ENCODE measurements around the gene PICALM.

The PICALM gene

DNA sequence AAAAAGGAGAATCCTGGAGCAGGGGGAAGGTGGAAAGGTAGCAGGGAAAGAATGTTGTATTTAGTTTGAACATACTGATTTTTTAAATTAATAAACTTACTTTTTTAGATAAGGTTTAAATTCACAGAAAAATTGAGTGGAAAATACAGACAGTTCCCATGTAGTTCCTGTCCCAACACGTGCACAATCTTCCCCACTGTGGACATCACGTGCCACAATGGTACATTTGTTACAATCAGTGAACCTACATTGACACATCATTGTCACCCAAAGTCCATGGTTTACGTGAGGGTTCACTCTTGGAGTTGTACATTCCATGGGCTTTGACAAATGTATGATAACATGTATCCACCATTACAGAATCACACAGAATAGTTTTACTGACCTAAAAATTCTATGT lies 10.5 kb upstream of the PICALM start:
- Histone ChIP-seq H3K9me3 (ENCODE audit: control insufficient read depth in 2 of 2, low read length in 2 of 2) (no peaks in the 10 kb centered on the region), H3K36me3 (ENCODE audit: control insufficient read depth in 2 of 2, insufficient read depth in 2 of 2, low read length in 2 of 2) (no peaks in the 10 kb centered on the region), H3K4me3 (ENCODE audit: low read length in 2 of 2) (no peak overlapping the region), H3K27ac (ENCODE audit: low read length) (no peak overlapping the region), H3K9ac (ENCODE audit: low read length in 2 of 2) (no peak overlapping the region), H3K4me1 (ENCODE audit: control insufficient read depth, insufficient read depth, low read length) (no peaks in the 10 kb centered on the region), H3K27me3 (ENCODE audit: control insufficient read depth in 1 of 2, insufficient read depth in 2 of 2, low read length in 2 of 2) (no peaks in the 10 kb centered on the region)

DNA sequence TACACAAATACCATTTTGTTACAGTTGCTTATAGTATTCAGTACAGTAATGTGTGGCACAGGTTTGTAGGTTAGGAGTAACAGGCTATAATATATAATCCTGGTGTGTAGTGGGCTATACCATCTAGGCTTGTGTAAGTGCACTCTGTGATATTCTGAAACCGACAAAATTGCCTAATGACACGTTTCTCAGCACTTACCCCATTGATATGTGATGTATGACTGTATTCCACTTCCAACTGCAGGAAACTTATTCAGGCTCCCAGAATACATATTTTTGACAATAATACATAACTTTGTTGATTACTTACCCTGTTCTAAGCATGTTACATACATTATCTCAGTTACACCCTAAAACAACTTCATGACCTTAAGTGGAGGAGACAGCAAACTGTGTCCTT lies 5.1 kb upstream of the PICALM start:
- no peaks in the 10 kb centered on the region for H3K36me3 ChIP-seq (ENCODE audit: control insufficient read depth in 2 of 2, insufficient read depth in 2 of 2, low read length in 2 of 2)
- H3K4me1 ChIP-seq (ENCODE audit: control insufficient read depth, insufficient read depth, low read length): peaks cover 8% of the 10 kb centered on the region
- H3K27me3 ChIP-seq (ENCODE audit: control insufficient read depth in 1 of 2, insufficient read depth in 2 of 2, low read length in 2 of 2): no peaks in the 10 kb centered on the region
- no peak overlapping the region for H3K4me3 ChIP-seq (ENCODE audit: low read length in 2 of 2)
- no peak overlapping the region for H3K9ac ChIP-seq (ENCODE audit: low read length in 2 of 2)
- H3K9me3 ChIP-seq (ENCODE audit: control insufficient read depth in 2 of 2, low read length in 2 of 2): no peaks in the 10 kb centered on the region
- H3K27ac ChIP-seq (ENCODE audit: low read length): no peak overlapping the region

DNA sequence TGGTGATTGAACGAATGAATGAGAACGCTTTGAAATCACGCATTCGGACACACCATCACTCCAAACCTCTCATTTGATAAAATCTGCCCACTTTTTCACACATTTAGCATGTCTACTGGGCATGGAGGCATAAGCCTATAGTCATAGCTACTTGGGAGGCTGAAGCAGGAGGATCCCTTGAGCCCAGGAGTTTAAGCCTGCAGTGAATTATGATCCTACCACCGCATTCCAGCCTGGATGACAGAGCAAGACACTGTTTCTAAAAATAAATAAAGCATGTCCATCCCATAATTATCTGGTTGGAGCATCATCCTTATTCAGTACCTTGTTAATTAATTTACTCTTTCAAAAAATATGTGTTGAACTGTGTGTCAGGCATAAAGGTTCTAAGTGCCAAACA lies 3.3 kb upstream of the PICALM start:
- peaks cover 8% of the 10 kb centered on the region for H3K4me1 ChIP-seq (ENCODE audit: control insufficient read depth, insufficient read depth, low read length)
- H3K36me3 ChIP-seq (ENCODE audit: control insufficient read depth in 2 of 2, insufficient read depth in 2 of 2, low read length in 2 of 2): no peaks in the 10 kb centered on the region
- no peaks in the 10 kb centered on the region for H3K9me3 ChIP-seq (ENCODE audit: control insufficient read depth in 2 of 2, low read length in 2 of 2)
- no peaks in the 10 kb centered on the region for H3K27me3 ChIP-seq (ENCODE audit: control insufficient read depth in 1 of 2, insufficient read depth in 2 of 2, low read length in 2 of 2)
- H3K4me3 ChIP-seq (ENCODE audit: low read length in 2 of 2): no peak overlapping the region
- H3K9ac ChIP-seq (ENCODE audit: low read length in 2 of 2): no peak overlapping the region
- no peak overlapping the region for H3K27ac ChIP-seq (ENCODE audit: low read length)

DNA sequence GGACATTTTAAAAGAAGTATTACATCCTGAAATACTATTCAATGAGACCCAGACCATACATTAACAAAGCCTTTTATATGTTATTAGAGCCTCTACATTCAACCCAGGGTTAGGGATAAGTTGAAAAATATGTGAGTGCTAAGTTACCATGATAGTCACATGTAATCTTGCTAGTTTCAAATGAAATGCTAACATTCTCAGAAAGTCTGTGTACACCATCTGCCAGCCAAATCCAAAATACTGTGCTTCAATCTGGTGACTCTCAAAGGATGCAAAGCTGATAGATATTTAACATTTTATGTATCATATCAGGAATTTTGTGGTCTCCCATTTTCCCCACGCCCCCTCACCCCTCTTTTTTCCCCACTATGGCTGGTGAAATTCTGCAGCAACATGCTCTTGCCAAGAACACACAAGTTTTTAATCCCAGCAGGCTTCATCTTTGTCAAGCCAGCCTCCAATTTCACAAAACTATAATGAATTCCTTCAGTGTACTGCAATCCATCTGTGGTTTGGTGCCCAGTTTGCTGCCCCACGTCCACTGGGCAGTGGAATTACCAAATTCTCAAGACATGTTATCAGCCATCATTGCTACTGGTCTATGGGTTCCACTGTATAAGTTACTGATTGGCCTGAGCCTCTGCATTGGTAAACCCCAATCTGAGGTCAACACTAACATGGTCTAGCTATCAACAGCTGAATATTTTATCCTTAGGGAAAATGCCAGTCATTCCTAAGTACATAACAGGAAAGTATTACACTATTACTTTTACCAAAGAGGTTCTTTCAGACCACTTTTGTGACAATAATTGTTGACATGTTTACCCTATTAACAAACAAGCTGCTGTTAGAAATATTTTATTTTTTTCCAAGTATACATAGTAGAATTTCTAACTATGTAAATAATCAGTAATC lies 1.5 kb upstream of the PICALM start:
- Histone ChIP-seq H3K27me3 (ENCODE audit: control insufficient read depth in 1 of 2, insufficient read depth in 2 of 2, low read length in 2 of 2) (no peaks in the 10 kb centered on the region), H3K9me3 (ENCODE audit: control insufficient read depth in 2 of 2, low read length in 2 of 2) (no peaks in the 10 kb centered on the region), H3K4me1 (ENCODE audit: control insufficient read depth, insufficient read depth, low read length) (peaks cover 8% of the 10 kb centered on the region), H3K9ac (ENCODE audit: low read length in 2 of 2) (no peak overlapping the region), H3K27ac (ENCODE audit: low read length) (peak overlapping the region; percentile 93), H3K36me3 (ENCODE audit: control insufficient read depth in 2 of 2, insufficient read depth in 2 of 2, low read length in 2 of 2) (no peaks in the 10 kb centered on the region), H3K4me3 (ENCODE audit: low read length in 2 of 2) (peak overlapping the region in 1 of 2 donors; percentile 69)

DNA sequence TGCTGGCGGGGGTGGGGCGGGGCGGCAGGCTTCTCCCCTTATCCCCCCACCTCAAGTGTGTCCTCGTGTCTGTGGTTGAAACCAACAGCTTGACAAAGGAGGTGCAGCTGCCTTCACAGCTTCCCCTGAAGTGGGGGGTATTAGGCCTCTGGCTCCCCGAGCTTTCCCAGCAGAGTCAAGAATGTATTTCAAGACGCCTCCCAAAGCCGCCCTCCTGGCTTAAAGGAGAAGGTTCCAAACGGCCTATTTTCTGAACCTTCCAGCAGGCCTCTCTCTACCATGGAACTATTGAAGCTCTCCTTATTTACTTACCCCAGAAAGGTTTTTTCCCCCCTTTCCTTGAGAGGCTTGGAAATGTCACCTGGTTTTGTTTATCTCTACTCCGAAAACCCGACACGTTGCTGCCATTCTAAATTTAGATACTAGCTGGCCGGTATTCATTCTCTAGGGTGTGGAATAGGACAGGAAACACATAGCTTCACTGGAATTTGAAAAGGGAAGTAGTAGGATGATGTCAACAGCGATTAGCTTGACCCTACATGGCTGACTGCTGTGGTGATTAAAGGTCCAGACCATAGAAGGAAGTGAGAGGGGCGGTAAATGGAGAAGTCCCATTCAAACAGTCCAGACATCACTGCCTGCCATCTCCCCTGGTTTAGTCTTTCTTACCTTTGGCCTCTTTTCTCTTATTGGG lies 671 bp upstream of the PICALM start:
- peak overlapping the region; percentile 45 to 69 for H3K4me3 ChIP-seq (ENCODE audit: low read length in 2 of 2)

DNA sequence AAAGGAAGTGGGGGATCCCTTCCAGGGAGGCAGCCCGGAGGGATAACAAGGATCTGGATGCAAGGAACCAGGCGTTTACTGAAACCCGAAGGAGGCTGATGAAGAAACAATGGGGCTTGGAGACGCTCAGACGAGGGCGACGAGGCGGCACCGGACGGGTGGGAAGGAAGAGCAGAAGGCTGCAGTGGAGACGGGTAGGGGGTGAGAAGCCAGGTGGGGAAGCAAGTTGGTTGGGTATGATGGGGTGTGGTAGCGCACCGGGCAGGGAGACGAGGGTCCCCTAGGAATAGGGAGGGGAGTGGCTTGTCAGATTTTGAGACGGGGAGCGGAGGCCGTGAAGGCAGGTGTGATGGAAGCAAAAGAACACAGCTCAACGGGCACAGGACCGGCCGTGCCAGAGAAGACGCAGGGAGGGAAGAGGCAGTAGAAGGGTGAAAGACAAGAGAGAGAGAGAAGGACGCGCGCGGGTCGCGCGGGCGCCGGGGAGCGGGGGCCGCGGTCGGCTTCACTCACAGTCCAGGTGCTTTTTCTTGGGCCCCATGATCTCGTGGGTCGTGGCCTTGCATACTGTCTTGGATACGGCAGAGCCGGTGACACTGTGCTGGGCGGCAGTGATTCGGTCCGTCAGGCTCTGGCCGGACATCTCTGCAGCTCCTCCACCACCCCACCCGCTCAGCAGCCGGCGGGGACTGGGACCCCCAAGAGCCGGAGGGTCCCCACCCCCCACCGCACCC lies 579 bp downstream of the PICALM start:
- no peaks in the 10 kb centered on the region for H3K27me3 ChIP-seq (ENCODE audit: control insufficient read depth in 1 of 2, insufficient read depth in 2 of 2, low read length in 2 of 2)
- H3K36me3 ChIP-seq (ENCODE audit: control insufficient read depth in 2 of 2, insufficient read depth in 2 of 2, low read length in 2 of 2): no peaks in the 10 kb centered on the region
- H3K9ac ChIP-seq (ENCODE audit: low read length in 2 of 2): peak overlapping the region; percentile 87 to 89
- peaks cover 11% of the 10 kb centered on the region for H3K4me1 ChIP-seq (ENCODE audit: control insufficient read depth, insufficient read depth, low read length)
- peak overlapping the region; percentile 93 for H3K27ac ChIP-seq (ENCODE audit: low read length)
- no peaks in the 10 kb centered on the region for H3K9me3 ChIP-seq (ENCODE audit: control insufficient read depth in 2 of 2, low read length in 2 of 2)
- H3K4me3 ChIP-seq (ENCODE audit: low read length in 2 of 2): peak overlapping the region; percentile 79 to 95

More for the DNA sequence above, 671 bp upstream of the PICALM start:
- peak overlapping the region; percentile 93 for H3K27ac ChIP-seq (ENCODE audit: low read length)
- no peaks in the 10 kb centered on the region for H3K27me3 ChIP-seq (ENCODE audit: control insufficient read depth in 1 of 2, insufficient read depth in 2 of 2, low read length in 2 of 2)
- no peaks in the 10 kb centered on the region for H3K9me3 ChIP-seq (ENCODE audit: control insufficient read depth in 2 of 2, low read length in 2 of 2)
- peak overlapping the region; percentile 73 to 80 for H3K9ac ChIP-seq (ENCODE audit: low read length in 2 of 2)
- H3K4me1 ChIP-seq (ENCODE audit: control insufficient read depth, insufficient read depth, low read length): peaks cover 11% of the 10 kb centered on the region
- H3K36me3 ChIP-seq (ENCODE audit: control insufficient read depth in 2 of 2, insufficient read depth in 2 of 2, low read length in 2 of 2): no peaks in the 10 kb centered on the region

DNA sequence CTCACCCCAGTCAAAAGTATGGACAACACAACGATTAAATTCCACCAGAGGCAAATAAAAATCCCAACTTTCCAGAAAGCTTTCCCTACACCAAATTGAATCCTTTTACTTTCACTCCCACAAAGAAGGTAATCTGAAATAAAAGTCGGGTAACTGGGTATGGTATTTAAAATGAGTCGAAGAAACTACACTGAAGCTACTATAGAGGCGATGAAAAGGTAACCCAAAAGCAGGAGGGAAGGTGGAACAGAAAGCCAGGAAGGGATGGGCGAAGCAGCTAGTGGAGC lies 1.1 kb downstream of the PICALM start:
- Histone ChIP-seq H3K9me3 (ENCODE audit: control insufficient read depth in 2 of 2, low read length in 2 of 2) (no peaks in the 10 kb centered on the region), H3K4me1 (ENCODE audit: control insufficient read depth, insufficient read depth, low read length) (peaks cover 11% of the 10 kb centered on the region), H3K9ac (ENCODE audit: low read length in 2 of 2) (peak overlapping the region; percentile 87 to 89), H3K36me3 (ENCODE audit: control insufficient read depth in 2 of 2, insufficient read depth in 2 of 2, low read length in 2 of 2) (no peaks in the 10 kb centered on the region), H3K27me3 (ENCODE audit: control insufficient read depth in 1 of 2, insufficient read depth in 2 of 2, low read length in 2 of 2) (no peaks in the 10 kb centered on the region), H3K27ac (ENCODE audit: low read length) (peak overlapping the region; percentile 93), H3K4me3 (ENCODE audit: low read length in 2 of 2) (peak overlapping the region; percentile 79 to 95)

DNA sequence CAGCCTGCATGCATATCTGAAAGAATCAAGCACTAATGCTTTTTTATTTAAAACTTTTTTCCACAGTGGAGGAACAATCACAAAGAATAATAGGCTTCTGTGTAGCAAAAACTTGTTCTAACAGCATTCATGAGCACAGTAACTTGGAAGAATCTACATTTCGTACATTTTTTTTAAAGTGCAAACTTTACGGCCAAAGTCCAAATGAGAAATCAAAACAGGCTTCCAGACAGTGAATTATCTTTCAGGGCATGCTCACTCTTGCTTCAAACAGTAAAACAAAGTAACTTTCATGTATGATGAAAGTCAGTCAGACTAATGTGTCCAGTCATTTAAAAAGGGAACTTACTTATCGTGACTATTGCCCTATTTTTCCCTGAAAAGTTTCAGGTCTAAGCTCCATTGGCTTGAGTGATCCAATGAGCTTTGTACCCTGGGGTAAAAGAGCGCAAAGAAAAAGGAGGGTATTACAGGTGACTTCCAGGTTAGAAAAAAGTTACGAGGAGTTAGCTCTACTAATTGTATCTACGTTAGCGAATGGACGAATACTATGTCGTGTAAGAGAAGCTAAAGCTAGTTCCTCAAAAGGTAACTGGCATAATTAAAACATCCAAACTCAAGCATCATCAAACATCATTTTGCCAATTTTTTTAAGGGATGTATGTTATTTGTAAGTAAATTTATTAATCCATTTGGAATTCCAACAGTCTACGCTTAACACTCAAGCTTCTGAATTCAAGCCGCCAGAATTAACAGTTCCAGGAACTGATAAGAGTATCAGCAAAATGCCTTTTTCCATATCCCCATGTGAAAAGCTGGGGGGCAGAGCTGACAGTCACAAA lies 1.7 kb downstream of the PICALM start:
- no peaks in the 10 kb centered on the region for H3K27me3 ChIP-seq (ENCODE audit: control insufficient read depth in 1 of 2, insufficient read depth in 2 of 2, low read length in 2 of 2)
- peak overlapping the region; percentile 93 for H3K27ac ChIP-seq (ENCODE audit: low read length)
- peaks cover 11% of the 10 kb centered on the region for H3K4me1 ChIP-seq (ENCODE audit: control insufficient read depth, insufficient read depth, low read length)
- H3K36me3 ChIP-seq (ENCODE audit: control insufficient read depth in 2 of 2, insufficient read depth in 2 of 2, low read length in 2 of 2): no peaks in the 10 kb centered on the region
- peak overlapping the region; percentile 87 to 89 for H3K9ac ChIP-seq (ENCODE audit: low read length in 2 of 2)
- no peaks in the 10 kb centered on the region for H3K9me3 ChIP-seq (ENCODE audit: control insufficient read depth in 2 of 2, low read length in 2 of 2)
- H3K4me3 ChIP-seq (ENCODE audit: low read length in 2 of 2): peak overlapping the region; percentile 79 to 95

DNA sequence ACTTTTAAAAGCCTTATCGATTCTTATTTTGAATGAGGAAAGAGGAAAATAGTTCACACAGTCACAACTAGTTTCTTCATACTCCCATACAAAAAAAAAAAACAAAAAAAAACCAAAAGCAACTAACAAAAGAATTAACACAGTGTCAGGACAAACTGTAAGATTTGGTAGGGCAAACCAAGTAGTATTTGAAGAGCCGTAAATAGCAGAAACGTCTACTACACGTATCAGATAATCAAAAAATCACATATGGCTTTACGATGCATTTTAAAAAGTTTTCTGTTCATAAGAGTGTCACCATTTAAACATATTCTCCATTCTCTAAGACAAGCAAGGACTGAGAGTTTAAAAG lies 2.3 kb downstream of the PICALM start:
- Histone ChIP-seq H3K4me1 (ENCODE audit: control insufficient read depth, insufficient read depth, low read length) (peaks cover 11% of the 10 kb centered on the region), H3K9ac (ENCODE audit: low read length in 2 of 2) (peak overlapping the region; percentile 87 to 89), H3K36me3 (ENCODE audit: control insufficient read depth in 2 of 2, insufficient read depth in 2 of 2, low read length in 2 of 2) (no peaks in the 10 kb centered on the region), H3K27ac (ENCODE audit: low read length) (no peak overlapping the region), H3K9me3 (ENCODE audit: control insufficient read depth in 2 of 2, low read length in 2 of 2) (no peaks in the 10 kb centered on the region), H3K27me3 (ENCODE audit: control insufficient read depth in 1 of 2, insufficient read depth in 2 of 2, low read length in 2 of 2) (no peaks in the 10 kb centered on the region), H3K4me3 (ENCODE audit: low read length in 2 of 2) (peak overlapping the region; percentile 79 to 95)

DNA sequence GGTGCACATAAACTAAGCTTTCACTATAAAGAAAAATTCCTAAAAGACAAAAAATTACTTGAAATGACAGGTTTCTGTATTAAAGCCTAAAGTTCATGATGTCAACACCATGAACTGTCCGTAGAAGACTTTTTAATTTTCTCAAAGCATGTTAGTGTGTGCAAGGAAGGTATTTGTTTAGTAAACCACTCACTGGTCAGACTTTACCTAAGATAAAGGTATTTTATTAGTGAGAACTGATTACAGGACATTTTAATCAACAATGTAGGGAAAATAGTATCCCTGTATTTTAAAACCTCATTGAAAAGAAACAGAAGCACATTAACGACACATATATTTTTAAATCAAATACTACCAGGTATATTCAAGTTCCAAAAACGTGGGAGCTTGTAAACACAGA lies 2.9 kb downstream of the PICALM start:
- peaks cover 11% of the 10 kb centered on the region for H3K4me1 ChIP-seq (ENCODE audit: control insufficient read depth, insufficient read depth, low read length)
- no peaks in the 10 kb centered on the region for H3K27me3 ChIP-seq (ENCODE audit: control insufficient read depth in 1 of 2, insufficient read depth in 2 of 2, low read length in 2 of 2)
- H3K36me3 ChIP-seq (ENCODE audit: control insufficient read depth in 2 of 2, insufficient read depth in 2 of 2, low read length in 2 of 2): no peaks in the 10 kb centered on the region
- H3K9ac ChIP-seq (ENCODE audit: low read length in 2 of 2): peak overlapping the region in 1 of 2 donors; percentile 87
- no peaks in the 10 kb centered on the region for H3K9me3 ChIP-seq (ENCODE audit: control insufficient read depth in 2 of 2, low read length in 2 of 2)
- H3K27ac ChIP-seq (ENCODE audit: low read length): no peak overlapping the region
- peak overlapping the region; percentile 79 to 95 for H3K4me3 ChIP-seq (ENCODE audit: low read length in 2 of 2)
